DMS 273 treated with DMSO at 0.1 percent for 48 hours (cell line): ENCODE results near the gene OR9Q2.
"Not testable (repeated sequence)": the region's sequence is repeated elsewhere in the genome, so short reads cannot be mapped to it uniquely, and the experiment has no call there.

ENCODE experiments used
- DNase-seq: peaks from one replicate; lab custom pipeline; 2025; lab: John Stamatoyannopoulos, UW

Gene OR9Q2, protein sequence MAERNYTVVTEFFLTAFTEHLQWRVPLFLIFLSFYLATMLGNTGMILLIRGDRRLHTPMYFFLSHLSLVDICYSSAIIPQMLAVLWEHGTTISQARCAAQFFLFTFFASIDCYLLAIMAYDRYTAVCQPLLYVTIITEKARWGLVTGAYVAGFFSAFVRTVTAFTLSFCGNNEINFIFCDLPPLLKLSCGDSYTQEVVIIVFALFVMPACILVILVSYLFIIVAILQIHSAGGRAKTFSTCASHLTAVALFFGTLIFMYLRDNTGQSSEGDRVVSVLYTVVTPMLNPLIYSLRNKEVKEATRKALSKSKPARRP

GRCh38 chr11:58188770-58189169, at the start of gene OR9Q2:
Gene OR9Q2, plus strand, starts transcription at chr11:58189070. Its CDS starts 1,421 bp downstream, at chr11:58190491.
- DNase-seq = no peak

- DNase-seq = no peak
These were observed 46.1 kb upstream of the OR9Q2 start for GRCh38 chr11:58142761-58143160.

DNA sequence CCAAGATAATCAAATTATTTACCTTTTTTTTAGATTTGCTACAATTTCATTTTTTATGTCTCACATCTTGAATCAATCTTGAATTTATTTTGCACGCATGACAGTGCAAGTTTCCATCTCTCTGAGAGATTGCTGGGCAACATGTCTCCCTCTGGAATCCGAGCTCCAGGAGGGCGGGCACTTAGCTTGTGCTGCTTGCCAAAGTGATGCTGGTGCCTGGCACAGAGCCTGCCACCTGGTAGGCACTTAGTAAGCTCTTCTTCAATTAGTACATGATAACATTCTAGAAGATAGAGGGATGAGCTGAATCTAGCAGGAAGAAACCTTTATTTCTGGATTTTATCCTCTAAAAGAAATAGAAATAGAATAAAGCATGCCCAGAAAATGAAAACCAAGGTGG, 36.1 kb upstream of the OR9Q2 start:
- no peak for DNase-seq

- no peak for DNase-seq
These were observed 24.5 kb upstream of the OR9Q2 start for GRCh38 chr11:58164389-58164788.

- DNase-seq = no peak
These were observed 23.9 kb upstream of the OR9Q2 start for GRCh38 chr11:58164990-58165389.

GRCh38 chr11:58165504-58166106, 23.3 kb upstream of the OR9Q2 start:
- no peak for DNase-seq

DNA sequence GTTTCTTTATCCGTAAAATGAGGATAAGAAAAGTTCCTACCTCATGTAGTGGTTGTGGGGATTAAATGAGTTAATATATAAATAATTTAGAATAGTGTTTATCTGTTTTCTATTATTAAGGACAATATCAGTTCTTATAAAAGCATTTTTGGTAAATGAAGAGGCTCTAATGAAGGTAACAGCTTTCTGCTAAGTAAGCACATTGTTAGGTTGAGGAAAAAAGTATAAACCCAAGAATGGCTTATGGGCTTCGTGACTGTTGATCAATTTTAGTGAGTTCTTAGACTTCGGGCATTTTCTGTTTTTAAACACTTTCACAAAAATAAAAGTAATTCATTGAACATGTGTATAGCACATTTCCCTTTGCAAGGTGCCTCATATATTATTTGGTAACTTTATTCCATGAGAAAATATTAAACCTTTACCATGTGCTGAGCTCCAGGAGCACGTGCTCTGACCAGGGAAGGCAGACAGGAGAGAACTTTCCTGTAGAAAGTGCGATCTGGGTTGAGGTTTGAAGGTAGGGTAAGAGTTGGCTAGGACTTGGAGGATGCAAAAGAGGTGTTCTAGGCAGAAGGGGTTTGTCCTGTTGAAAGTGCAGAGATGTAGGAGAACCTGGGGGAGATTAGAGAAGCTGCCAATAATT, 11.3 kb upstream of the OR9Q2 start:
- DNase-seq = no peak

DNA sequence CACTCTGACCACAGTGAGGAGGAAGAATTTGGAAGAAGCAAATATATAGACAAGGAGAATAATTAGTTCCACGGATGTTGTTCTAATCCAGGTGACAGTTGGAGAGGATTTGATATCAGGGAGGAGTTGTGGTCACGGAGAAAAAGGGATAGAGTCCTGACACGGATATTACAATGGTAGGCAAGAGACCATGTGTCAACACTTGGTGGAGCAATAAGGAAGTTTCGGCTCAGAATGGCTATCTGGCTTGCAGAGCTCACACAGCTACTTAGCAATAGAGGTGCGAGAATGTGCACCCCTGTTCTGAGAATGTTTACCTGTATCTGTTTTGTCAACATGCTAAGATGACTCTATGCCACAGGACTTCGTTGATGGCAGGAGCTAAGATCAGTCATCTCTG, 10.4 kb upstream of the OR9Q2 start:
- DNase-seq = no peak

DNA sequence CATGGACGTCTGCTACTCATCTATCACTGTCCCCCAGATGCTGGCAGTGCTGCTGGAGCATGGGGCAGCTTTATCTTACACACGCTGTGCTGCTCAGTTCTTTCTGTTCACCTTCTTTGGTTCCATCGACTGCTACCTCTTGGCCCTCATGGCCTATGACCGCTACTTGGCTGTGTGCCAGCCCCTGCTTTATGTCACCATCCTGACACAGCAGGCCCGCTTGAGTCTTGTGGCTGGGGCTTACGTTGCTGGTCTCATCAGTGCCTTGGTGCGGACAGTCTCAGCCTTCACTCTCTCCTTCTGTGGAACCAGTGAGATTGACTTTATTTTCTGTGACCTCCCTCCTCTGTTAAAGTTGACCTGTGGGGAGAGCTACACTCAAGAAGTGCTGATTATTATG, 9.2 kb upstream of the OR9Q2 start:
- DNase-seq = no peak

DNA sequence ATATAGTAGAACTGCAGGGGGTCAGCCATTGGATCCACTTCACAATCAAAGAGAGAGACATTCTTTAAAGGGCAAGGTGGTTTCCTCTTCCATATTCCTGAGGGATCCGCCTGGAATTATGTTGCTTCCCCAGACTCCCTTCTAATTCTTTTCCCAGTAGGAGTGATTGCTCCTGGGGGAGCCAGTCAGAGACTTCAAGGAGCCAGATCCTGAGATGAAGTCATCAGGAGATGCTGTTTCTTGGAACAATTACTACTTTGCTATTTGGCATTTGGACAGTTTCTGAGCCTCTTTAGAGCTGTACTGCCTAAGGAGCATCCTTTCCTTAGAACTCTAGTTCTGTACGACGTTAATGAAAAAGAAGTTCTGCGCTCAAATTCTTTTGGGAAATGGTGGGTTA, 1.9 kb upstream of the OR9Q2 start:
- DNase-seq = no peak

- no peak for DNase-seq
These were observed 3.4 kb downstream of the OR9Q2 start for GRCh38 chr11:58192229-58192628.

- no peak for DNase-seq
These were observed 4.5 kb downstream of the OR9Q2 start for GRCh38 chr11:58193391-58193790.

DNA sequence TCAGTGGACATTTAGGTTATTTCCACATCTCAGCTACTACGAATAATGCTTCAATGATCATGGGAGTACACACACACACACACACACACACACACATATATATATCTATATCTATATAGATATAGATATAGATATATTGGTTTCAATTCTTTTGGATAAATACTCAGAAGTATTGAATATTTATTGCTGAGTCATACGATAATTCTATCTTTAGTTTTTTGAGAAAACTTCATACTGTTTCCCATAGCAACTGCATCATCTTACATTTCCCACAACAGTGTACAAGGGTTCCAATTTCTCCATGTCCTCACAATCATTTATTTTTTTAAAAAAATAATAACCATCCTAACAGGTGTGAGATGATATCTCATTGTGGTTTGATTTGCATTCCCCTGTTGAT, 7.1 kb downstream of the OR9Q2 start:
- no peak for DNase-seq

DNA sequence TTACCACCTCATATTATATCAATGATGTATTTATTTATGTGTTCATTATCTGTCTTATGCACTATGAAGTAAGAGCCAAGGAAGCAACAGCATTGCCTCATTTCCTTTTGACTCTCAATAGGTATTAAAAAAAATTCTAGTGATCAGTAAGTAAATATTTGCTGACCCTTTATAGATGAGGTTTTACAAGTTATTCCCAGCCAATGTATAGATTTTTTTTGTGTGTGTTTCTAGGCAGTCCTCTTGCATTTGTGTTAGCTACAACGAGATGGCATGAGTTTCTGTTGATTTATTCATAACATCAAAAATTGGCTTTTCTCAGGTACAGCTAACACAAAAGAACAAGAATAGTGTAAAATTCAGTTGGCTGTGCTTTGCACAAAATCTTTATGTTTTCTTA, 10.4 kb downstream of the OR9Q2 start:
- DNase-seq = no peak

DNA sequence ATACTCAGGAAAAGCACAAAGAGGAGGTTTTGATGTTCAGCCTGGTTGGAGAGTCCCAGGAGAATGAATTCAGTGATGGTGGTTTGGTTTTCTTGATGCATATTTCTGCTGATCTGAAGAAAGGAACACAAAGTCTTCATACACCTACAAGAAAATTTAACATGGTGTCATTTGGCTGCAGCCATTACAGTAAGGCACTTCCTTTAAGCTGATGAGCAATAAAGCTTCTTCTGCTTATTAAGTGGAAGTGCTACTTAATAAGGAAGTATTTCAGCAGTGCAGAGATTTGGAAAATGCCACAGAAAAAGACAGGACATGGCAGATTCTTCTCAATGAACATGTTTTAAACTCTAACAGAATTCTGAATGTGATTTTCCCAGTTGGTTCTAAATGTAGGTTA, 15.2 kb downstream of the OR9Q2 start, which contains the start of gene OR1S2:
Gene OR1S2, minus strand, starts transcription at position 101 of the 400 bp plus-strand sequence. Its CDS starts 0 bp downstream, at position 101.
- no peak for DNase-seq

GRCh38 chr11:58212420-58212819, 23.6 kb downstream of the OR9Q2 start, which contains the start of gene OR1S1:
Gene OR1S1, plus strand, starts transcription at chr11:58212720.
- not testable (repeated sequence) for DNase-seq

GRCh38 chr11:58216476-58216875, 27.6 kb downstream of the OR9Q2 start:
- no peak for DNase-seq

- no peak for DNase-seq
These were observed 33.9 kb downstream of the OR9Q2 start for GRCh38 chr11:58222721-58223120.

DNA sequence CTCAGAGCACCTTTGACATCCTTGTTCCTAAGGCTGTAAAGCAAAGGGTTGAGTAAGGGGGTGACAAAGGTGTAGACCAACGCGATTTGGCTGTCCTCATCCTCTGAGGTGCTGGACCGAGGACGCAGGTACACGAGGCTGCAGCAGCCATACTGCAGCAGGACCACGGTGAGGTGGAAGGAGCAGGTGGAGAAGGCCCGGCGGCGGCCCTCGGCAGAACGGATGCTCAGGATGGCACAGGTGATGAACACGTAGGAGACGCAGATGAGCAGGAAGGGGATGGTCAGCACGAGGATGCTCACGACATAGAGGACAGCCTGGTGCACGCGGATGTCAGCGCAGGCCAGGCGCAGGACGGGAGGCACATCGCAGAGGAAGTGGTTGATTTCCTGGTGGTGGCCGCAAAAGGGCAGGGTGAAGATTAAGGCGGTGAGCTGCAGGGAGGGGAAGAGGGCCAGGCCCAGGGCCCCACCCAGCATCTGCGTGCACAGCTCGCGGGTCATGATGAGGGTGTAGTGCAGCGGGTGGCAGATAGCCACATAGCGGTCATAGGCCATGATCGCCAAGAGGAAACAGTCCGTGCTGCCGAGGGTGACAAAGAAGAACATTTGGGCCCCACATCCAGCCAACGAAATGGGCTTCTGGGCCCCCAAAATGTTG, 39.2 kb downstream of the OR9Q2 start:
- no peak for DNase-seq
